Body of pancreas (tissue), 4 donors: Measurements from ENCODE around the gene OR2T1.
"Not testable (repeated sequence)": the region's sequence is repeated elsewhere in the genome, so short reads cannot be mapped to it uniquely, and the experiment has no call there.

Source experiments
- POLR2A ChIP-seq, 3 donors: fragments of 450-650 bp; IDR thresholded peaks; one replicate each; pipeline ENCODE4 v1.6.1; 2016; ENCODE audit warnings: antibody characterized with exemption in 3 of 3, mild to moderate bottlenecking in 2 of 3
- TF ChIP-seq, protein P1 (sequence below), 7 experiments: fragments of 450-650 bp in 4 of 7; fragments of 200-600 bp in 3 of 7; sonication (generic) in 3 of 7; IDR thresholded peaks; one replicate each; pipeline ENCODE4 v1.5.1; 2016 to 2019; ENCODE audit warnings: antibody characterized with exemption in 7 of 7

DNA sequence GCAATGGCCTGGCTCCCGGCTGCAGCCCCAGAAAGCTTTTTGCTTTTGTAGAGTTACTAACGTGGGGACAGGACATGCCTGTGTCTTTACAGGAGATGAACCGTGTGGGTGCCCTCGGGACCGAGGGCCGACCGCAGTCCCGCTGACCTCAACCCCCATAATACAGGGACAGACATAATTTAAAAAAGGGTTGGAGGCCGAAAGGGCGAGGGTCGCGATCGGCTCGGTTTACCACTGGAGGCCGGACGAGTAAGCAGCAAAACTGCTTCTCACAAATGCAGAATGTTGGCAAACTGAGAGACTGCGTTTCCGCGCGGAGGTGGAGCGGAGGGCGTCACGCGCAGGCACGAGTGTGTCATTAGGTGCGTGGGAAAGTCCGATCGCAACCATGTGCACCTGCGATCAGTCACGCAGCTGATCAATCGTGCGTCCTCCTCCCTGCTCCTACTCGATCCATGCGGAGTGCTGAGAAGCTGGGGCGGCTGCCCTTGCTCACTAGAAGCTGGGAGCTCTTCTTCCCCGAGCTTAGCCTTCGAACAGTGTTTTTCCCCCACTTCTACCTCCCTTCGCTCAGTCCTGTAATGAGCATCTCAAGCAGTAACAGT is 31.1 kb downstream of the OR2T1 start:
- TF ChIP-seq, protein P1, sequence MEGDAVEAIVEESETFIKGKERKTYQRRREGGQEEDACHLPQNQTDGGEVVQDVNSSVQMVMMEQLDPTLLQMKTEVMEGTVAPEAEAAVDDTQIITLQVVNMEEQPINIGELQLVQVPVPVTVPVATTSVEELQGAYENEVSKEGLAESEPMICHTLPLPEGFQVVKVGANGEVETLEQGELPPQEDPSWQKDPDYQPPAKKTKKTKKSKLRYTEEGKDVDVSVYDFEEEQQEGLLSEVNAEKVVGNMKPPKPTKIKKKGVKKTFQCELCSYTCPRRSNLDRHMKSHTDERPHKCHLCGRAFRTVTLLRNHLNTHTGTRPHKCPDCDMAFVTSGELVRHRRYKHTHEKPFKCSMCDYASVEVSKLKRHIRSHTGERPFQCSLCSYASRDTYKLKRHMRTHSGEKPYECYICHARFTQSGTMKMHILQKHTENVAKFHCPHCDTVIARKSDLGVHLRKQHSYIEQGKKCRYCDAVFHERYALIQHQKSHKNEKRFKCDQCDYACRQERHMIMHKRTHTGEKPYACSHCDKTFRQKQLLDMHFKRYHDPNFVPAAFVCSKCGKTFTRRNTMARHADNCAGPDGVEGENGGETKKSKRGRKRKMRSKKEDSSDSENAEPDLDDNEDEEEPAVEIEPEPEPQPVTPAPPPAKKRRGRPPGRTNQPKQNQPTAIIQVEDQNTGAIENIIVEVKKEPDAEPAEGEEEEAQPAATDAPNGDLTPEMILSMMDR (IDR thresholded peaks at IDR 0.05): not testable (repeated sequence)
- TF ChIP-seq POLR2A (IDR thresholded peaks at IDR 0.05): not testable (repeated sequence)
